ENCODE measurements around the gene DCST1.

The DCST1 gene

DNA sequence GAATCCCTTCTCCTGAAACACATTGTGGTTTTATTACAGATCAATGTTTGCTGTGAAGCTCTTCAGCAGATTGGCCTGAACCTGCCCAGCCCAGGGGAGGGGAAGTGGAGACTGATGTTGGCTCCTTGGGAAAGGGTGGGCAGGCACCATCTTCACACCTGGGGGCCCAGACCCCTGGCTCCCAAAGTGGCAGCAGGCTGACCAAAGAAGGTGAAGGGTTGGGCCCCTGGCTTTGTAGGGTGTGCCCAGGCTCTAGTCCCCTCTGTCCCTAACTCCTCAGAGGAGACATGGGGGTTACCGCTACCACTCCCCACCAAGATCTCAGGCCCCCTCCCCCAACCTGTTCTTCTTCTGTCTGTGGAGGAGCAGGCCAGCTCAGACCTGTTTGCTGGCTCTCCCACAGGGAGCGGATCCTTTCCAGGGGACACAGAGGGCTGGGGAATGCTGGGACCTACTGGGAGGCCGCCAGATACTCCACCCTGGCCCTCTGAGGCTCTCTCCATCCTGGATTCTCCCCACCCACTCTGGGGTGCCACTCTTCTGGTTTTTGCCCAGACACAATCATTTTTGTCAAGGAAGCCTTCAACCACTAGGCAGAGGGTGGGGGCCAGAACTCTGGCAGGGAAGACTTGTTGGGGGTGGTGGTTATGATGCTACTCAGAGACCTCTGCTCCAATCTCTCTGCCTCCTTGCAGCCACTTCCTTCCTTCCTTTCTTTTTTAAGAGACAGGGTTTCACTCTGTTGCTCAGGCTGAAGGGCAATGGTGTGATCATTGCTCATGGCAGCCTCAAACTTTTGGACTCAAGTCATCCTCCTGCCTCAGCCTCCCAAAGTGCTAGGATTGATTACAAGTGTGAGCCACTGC, 40.0 kb downstream of the DCST1 start:
- DNase-seq (ENCODE audit: low read depth in 2 of 2), result no peak

DNA sequence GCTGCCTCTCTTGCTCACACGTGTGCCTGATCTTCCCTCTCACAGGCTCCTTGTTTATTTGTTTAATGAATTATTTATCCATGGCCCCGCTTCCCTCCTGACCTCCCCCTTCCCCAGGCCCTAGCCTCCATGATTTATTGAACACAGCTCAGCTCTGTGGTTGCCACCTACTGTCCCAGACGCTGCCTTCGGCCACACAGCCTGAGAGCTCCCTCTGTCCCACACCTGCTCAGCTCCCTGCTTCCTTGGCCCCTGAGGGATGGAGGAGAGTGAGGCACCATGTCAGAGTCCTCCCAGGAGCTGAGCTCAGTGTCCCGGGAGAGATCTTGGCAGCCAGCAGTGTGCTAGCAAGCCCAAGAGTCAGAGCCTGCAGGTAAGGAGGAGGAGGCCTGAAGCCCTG, 41.9 kb downstream of the DCST1 start:
- no peak for DNase-seq (ENCODE audit: low read depth in 2 of 2)

DNA sequence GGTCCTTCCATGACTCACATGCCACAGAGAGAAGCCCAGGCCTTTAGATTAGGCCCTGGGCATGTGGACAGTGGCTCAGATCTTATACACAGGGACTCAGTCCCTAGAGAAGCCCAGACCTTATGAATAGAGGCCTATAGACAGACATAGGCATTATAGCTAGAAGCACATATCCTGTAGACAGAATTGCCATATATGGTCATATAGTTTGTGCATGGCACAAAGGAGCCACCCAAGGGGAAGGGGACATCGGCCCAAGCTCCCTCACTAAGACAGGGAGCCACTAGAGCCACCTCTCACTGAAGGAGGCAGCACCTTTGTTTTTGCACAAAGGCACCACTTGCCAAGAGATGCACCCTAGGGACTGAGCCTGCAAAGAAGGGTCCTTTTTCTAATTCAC, 42.7 kb downstream of the DCST1 start:
- DNase-seq (ENCODE audit: low read depth in 2 of 2), result no peak

- no peak for DNase-seq (ENCODE audit: low read depth in 2 of 2)
Observed at GRCh38 chr1:155077346-155077745, 43.7 kb downstream of the DCST1 start.

GRCh38 chr1:155077758-155078445, 44.3 kb downstream of the DCST1 start:
- no peak for DNase-seq (ENCODE audit: low read depth in 2 of 2)

GRCh38 chr1:155078469-155079209, 45.0 kb downstream of the DCST1 start, which contains the start of gene EFNA3:
EFNA3 (plus strand) TSS chr1:155078837; CDS start chr1:155078942, 105 bp downstream.
- DNase-seq (ENCODE audit: low read depth in 2 of 2), result peak in 1 of 2 donors; percentile 49

- no peak for DNase-seq (ENCODE audit: low read depth in 2 of 2)
Observed at GRCh38 chr1:155079210-155079486, 45.5 kb downstream of the DCST1 start.

DNA sequence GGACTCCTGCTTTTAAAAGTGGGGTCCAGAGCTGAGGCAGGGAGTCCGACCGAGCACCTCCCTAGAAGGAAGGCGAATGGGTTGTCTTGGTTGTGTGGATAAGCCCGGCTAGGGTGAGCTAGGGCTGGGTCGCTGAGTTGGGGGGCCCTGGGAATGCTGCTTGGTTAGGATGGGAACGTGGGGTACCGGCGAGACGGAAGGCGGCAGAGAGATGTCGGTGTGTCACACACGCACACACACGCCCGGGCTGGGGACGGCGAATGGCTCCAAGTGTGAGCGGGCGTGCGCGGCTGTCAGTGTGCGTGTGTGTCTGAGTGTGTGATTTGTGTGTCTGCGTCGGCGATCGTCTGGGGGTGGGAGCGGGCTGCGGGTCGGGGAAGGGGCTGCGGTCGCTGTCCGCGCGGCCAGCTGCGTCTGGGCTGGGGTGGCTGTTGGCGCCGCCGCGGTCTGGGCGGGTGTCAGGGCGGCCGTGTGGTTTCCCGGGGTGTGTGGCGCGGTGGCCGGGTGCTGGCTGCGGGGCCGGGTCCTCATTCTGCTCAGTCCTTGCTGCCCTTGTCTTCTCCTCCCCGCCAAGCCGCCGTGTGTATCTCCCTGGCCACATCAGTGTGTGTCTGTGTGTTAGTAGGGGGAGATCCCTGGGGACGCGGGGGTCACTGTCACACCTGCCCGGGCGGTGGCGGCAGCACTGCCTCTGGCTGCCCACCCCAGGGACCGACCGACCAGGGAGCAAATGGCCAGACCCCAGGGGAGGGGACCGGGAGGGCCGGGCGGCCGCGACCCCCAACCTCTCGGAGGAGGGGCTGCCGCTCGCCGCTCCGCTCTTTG, 46.1 kb downstream of the DCST1 start:
- no peak for DNase-seq (ENCODE audit: low read depth in 2 of 2)

GRCh38 chr1:155080312-155081228, 46.9 kb downstream of the DCST1 start:
- DNase-seq (ENCODE audit: low read depth in 2 of 2), result no peak

DNA sequence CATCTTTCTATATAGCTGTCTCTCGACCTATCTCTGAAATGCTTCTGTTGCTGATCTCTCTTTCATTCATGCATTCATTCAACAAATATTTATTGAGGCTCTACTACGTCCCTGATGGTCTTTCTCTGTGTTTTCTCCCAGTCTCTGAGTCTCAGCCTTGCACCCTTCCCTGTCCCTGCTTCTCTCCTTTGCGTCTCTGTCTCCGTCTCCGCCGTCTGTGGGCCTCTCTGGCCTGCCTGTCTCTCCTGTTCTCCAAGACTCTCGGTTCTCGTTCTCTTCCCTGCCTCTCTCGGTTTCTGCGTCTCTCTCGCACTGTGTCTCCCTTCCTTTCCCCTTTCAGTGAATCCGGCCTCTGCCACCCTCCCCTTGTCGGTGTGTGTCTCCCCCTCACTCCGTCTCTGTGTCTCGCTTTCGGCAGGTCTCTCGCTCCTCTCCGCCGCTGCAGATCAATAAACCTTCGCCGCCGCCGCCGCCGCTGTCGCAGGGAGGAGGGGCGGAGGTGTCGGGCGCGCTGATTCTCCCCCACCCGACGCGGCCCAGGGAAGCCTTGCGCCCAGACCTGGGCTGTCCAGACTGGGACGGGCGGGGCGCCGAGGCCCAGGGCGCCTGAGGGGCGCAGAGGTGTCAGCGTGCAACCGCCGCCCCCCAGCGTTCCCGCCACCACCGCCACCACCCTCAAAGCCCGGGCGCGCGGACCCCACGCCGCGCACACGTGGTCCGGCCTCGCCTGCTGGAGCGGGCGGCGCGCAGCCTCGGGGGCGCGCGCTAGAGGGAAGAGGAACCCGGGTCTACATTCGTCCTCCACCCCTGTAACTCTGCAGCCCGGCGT, 48.1 kb downstream of the DCST1 start:
- DNase-seq (ENCODE audit: low read depth in 2 of 2), result no peak

- no peak for DNase-seq (ENCODE audit: low read depth in 2 of 2)
Observed at GRCh38 chr1:155082301-155083051, 48.9 kb downstream of the DCST1 start.

DNA sequence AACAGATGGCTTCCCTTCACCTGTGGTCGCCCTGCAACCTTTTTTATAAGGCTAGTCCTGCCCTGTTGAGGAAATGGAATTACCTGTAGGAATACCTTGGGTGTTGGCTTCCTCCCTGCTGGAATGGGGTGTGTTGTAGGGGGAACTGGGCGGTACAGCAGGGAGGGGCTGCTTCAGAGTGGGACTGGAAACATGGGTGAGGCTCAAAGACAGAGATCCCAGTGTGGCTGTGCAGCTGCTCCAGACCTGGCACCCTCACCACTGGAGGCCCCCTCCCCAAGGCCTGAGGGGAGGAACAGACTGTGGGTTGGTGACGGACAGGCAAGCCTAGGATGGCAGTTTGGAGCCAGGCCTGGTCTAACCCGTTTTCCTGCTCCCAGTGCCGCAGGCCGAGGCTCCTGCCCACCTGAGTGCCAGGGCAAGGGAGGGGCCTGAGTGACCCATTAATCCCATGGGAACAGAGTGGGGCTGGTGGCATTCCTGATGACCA, 49.5 kb downstream of the DCST1 start:
- DNase-seq (ENCODE audit: low read depth in 2 of 2), result no peak

DNA sequence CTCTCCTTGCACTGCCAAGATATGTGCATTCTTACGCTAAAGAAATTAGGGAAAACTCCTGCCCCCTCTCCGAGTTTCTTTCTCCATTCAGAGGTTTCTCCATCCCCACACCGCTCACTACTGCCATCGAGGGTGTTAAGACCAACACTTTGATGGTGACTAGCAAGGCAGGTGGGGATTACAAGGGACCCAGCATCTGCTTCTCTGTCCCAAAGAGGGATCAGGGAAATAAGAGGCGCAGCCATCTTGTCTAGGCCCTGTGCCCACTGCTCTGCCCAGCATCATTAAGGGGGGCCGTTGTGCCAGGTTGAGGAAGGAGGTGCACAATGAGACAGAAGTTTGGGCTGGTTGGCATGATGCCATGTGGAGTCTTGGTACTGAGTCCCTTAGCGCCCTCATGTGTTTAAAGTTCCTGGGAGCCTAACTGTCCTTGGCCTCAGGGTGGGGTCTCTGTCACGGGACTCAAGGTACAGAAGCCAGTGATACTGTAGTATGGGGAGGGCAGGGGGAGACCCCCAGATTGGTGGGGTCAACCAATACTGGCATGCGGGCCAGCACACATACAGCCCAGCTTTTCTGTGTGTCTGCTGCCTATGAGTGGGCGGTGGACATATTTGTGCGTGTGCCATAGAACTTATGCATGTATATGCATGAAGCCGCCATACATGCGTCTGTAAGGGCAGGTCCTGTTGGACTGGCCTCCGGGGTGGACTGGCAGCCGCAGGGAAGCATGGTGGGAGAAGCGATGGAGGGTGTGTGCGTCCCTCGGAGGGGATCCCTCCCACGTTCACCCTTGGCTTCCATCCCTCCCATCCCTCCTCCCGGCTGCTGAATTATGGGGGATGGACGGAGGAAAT, 50.5 kb downstream of the DCST1 start:
- no peak for DNase-seq (ENCODE audit: low read depth in 2 of 2)

- peak; percentile 85 to 87 for DNase-seq (ENCODE audit: low read depth in 2 of 2)
Observed at GRCh38 chr1:155084722-155085503, 51.3 kb downstream of the DCST1 start.

GRCh38 chr1:155085504-155086127, 52.0 kb downstream of the DCST1 start:
- peak; percentile 64 to 65 for DNase-seq (ENCODE audit: low read depth in 2 of 2)

- peak; percentile 68 to 71 for DNase-seq (ENCODE audit: low read depth in 2 of 2)
Observed at GRCh38 chr1:155086128-155086741, 52.6 kb downstream of the DCST1 start.
